Measurements from ENCODE around the gene CCPG1. TPM values are rescaled to one million over a fixed set of nuclear protein-coding genes. Genes with fewer than 3 reads are reported as not detected.

Gene CCPG1
- total and polyA plus RNA-seq, 10 of the 15 experiments (the other 5 are each of a cell fraction or from before 2014, with no cell fraction given): 5.1 to 15.8 (median 10.0) TPM

DNA sequence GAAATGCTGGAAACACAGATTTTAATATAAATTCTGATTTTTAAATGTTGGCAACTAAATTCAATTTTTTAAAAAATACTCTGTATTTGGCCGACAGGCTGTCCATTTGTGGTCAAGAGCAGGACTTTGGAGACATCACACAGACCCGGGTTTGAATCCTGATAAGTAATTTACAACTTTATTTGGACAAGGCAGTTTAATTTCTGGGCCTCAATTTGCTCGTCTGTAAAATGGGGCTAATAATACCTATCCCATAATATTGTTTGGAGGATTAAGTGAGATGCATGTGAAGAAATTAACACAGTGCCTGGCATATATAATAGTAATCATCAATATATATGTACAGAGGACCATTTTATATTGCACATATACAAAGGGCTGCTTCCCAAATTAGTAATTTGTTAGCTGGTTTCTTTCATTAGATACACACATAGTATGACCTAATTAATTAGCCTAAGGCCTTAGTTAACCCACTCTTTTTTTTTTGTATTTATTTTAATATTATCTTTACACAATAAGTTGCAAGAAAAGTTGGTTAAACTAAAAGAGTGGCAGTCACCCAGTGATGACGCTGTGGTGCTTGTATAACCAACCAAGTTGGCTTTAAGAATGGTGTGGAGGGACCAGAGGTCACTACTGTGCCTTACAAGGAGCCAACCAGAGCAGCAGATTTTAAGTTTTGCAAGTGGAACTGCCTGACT is 88.5 kb downstream of the CCPG1 start (continued):
- TF ChIP-seq ASH2L (IDR thresholded peaks at IDR 0.05; ENCODE audit: borderline replicate concordance, low read depth): no peak
- TF ChIP-seq TBL1XR1 (IDR thresholded peaks at IDR 0.05; ENCODE audit: low read depth, low read length): no peak
- no peak for TF ChIP-seq CHD1 (IDR thresholded peaks at IDR 0.05; ENCODE audit: low read depth, low read length)
- no peak for TF ChIP-seq MEF2A (IDR thresholded peaks at IDR 0.05; ENCODE audit: insufficient read depth, low read depth, low read length)
- no peak for TF ChIP-seq YY1 (IDR thresholded peaks at IDR 0.05; ENCODE audit: low read depth, low read length)
- TF ChIP-seq SUZ12 (IDR thresholded peaks at IDR 0.05; ENCODE audit: unreplicated experiment): no peak
- no peak for TF ChIP-seq ZNF24 (IDR thresholded peaks at IDR 0.05)
- no peak for TF ChIP-seq CBX5 (IDR thresholded peaks at IDR 0.05; ENCODE audit: low read depth)
- TF ChIP-seq, protein P1, sequence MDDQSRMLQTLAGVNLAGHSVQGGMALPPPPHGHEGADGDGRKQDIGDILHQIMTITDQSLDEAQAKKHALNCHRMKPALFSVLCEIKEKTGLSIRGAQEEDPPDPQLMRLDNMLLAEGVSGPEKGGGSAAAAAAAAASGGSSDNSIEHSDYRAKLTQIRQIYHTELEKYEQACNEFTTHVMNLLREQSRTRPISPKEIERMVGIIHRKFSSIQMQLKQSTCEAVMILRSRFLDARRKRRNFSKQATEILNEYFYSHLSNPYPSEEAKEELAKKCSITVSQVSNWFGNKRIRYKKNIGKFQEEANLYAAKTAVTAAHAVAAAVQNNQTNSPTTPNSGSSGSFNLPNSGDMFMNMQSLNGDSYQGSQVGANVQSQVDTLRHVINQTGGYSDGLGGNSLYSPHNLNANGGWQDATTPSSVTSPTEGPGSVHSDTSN (IDR thresholded peaks at IDR 0.05; ENCODE audit: insufficient replicate concordance, low read depth, low read length): no peak
- TF ChIP-seq EP300 (IDR thresholded peaks at IDR 0.05; ENCODE audit: borderline replicate concordance in 1 of 2, control insufficient read depth in 1 of 2, low read depth in 2 of 2, low read length in 2 of 2): no peak
- TF ChIP-seq HDAC2 (IDR thresholded peaks at IDR 0.05): no peak
- TF ChIP-seq, protein P2, sequence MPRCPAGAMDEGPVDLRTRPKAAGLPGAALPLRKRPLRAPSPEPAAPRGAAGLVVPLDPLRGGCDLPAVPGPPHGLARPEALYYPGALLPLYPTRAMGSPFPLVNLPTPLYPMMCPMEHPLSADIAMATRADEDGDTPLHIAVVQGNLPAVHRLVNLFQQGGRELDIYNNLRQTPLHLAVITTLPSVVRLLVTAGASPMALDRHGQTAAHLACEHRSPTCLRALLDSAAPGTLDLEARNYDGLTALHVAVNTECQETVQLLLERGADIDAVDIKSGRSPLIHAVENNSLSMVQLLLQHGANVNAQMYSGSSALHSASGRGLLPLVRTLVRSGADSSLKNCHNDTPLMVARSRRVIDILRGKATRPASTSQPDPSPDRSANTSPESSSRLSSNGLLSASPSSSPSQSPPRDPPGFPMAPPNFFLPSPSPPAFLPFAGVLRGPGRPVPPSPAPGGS (IDR thresholded peaks at IDR 0.05; ENCODE audit: borderline replicate concordance, insufficient read depth, low read depth, low read length, poor library complexity, severe bottlenecking): no peak
- TF ChIP-seq STAT3 (IDR thresholded peaks at IDR 0.05; ENCODE audit: low read depth, low read length): no peak
- no peak for TF ChIP-seq RB1 (IDR thresholded peaks at IDR 0.05; ENCODE audit: borderline replicate concordance)
- TF ChIP-seq MYB (IDR thresholded peaks at IDR 0.05; ENCODE audit: borderline replicate concordance, low read depth, low read length): no peak
- no peak; the same call in 1 of the 2 replicates for TF ChIP-seq PML (IDR thresholded peaks at IDR 0.05; ENCODE audit: low read length)

Measured in GM12878 (cell line).